ENCODE data around the gene SLC13A1.
A peak's percentile ranks its signal among the peaks of the same experiment; 100 is the strongest.

Gene SLC13A1

DNA sequence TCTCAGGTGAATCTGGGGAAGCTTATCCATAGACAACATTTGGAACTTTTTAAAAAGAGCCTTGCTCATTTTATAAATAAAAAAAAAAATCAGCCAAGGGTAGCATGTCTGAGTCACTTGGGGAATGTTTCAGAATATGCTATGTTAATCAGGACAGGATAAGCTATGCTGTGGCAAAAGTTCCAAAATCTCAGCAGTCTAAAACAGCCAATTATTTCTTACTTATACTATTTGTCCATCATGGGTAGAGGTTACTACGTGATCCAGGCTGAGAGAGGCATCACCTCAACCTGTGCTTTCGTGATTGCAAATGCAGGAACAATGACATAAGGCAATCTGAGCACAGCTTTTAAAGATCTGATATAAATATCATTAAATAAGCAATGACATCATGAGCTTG lies 6.5 kb downstream of the SLC13A1 start:
- DNase-seq: no peak

DNA sequence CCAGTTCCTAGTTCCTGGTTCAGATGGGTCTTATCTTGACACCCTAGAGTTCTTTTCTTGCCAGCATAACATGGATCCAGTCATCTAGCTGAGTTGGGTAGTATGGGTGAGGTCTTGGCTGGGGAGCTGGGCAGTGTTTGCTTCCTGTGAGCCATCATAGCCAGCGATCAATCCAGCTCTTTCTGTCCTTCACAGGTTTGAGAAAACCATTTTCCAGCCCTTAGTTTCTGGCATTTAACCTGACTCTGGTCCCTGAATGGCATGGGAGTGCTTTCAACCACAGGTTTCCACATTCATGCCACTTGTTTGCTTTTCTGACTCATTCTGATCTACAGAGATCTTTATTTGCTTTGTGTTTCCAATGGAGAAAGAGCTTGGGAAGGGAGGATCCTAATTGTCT lies 8.6 kb downstream of the SLC13A1 start:
- no peak for DNase-seq

GRCh38 chr7:123190109-123190831 lies 9.5 kb downstream of the SLC13A1 start:
- DNase-seq: no peak

- DNase-seq: no peak
Measured at GRCh38 chr7:123185756-123186155, 14.0 kb downstream of the SLC13A1 start.

DNA sequence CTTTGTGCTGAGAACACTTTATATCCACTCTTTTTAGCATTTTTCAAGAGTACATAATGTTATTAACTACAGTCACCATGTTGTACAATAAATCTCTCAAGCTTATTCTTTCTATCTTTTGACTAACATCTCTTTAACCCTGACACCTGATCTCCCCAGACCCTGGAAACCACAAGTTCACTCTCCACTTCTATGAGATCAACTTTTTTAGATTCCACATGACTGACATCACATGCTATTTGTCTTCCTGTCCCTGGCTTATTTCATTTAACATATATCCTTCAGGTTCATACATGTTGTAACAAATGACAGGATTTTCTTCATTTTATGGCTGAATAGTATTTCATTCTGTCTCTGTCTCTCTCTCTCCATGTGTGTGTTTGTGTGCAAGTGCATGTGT lies 15.5 kb downstream of the SLC13A1 start:
- no peak for DNase-seq

DNA sequence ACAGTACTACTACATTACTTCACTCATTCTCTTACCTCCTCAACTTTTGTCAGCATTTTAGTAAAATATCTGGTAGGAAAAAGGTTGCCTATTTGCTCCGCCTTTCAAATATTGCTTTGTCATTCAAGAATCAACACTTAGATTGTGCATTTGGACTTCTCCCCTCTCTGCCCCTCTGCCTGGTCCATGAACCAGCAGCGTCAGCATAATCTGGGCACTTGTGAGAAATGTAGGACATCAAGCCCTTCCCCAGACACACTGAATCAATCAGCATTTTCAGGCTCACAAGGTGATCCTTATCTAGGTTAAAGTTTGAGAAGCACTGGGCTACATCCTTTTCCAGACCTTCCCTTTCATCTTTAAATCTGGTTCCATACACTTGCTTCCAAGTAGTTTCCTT lies 16.3 kb downstream of the SLC13A1 start:
- DNase-seq: no peak

DNA sequence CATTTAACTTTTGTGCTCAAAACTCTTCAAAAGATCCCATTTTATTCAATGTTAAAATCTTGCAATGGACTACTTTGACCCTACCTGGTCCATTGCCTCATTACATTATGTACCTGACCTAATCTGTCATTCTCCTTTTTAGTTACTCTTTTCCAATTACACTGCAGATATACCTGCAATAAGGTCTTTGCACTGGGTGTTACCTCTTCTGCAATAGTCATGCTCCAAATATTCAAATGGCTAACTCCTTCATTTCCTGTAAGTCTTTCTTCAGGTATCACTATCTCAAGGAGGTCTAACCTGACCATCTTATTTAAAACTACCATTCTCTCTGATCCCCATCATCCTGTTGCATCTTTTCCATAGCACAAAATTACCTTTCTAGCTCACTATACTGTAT lies 22.3 kb downstream of the SLC13A1 start:
- no peak for DNase-seq

DNA sequence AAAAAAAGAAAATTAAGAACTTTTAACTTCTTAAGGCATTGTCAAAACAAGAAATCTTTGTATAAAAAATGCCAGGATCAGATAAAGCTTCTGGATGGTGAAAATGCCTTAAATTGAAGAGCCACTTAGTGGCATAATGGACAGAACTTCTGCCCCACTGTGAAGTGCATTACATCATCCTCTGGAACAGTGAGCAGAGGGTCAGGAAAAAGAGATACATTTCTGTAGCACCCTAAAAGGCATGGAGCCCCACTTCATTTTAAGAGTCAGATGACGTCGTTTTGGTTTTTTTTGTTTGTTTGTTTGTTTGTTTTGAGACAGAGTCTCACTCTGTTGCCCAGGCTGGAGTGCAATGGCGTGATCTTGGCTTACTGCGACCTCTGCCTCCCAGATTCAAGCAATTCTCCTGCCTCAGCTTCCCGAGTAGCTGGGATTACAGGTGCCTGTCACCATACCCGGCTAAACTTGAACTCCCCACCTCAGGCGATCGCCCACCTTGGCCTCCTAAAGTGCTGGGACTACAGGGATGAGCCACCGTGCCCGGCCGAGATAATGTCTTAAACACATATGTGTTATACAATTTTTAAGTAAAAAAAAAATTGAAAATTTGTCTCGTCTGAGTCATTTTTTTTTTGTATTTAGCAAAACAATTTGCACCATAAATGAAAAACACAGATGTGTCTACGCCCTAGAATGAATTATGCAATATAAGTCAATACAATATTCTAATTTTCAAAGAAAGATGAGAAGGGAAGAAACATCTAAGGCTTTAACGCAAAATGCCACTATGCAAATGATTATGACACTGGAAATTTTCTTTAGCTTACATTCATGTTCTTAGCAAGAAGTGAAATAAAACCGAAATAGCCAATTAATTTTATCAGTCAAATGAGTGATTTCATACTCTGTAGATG lies 29.2 kb downstream of the SLC13A1 start:
- no peak for DNase-seq

DNA sequence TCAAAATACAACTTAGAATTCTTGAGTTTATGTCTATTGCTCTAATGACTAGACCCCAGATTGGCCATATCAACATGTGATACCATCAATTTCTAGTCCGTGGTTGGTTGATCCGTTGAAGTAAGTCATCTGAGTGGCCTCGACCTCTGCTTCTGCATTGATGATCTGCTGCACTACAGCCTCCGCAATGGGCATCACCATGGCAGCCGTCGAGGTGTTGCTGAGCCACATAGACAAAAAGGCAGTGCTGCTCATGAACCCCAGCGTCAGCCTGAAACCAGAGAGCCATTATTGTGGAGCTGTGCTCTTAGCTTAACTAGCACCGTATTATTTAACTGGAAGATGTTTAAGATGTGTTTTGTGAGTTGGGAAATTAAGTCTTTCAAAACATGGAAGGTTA lies 30.7 kb downstream of the SLC13A1 start:
- DNase-seq: no peak

- DNase-seq: no peak
Measured at GRCh38 chr7:123157606-123158005, 42.2 kb downstream of the SLC13A1 start.

DNA sequence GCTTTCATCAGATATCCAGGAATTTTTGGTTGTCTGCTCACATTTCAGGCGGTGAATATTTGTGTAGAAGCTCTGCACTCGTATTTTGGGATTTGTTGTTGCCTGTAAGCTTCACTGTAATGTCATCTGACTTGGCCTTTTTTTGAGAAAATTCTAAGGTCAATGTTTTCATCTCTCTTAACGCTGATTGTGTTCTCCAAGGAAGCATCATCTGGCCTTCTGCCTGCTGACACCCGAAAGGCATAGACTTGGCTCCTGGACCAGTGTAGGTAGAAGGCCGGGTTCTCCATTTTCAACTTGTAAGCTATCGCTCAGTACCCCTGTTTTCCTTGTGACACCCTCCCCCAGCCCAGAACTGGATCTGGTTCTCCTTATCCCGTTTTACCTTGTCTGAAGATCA lies 44.2 kb downstream of the SLC13A1 start:
- DNase-seq: no peak

GRCh38 chr7:123154231-123154860 lies 45.4 kb downstream of the SLC13A1 start:
- DNase-seq: peak in 48 of 56 donors; percentile 1 to 86 (median 29)

DNA sequence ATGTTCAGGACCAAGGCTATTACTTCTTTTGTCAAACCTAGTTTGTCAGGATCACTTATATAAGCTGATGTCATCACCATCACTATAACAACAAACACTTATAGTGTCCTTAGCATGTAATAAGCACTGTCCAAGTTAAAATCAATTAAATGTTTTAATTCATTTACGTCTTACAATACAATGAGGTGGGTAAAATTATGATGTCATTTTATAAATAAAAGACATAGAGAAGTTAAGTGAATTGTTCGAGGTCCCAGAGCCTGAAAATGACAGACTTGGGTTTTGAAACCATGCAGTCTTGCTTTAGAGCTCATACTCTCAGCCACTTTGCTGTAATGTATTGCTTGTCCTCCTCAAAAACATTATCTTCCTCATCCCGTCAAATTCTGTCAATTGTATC lies 48.3 kb downstream of the SLC13A1 start:
- DNase-seq: no peak

GRCh38 chr7:123148813-123149212 lies 51.0 kb downstream of the SLC13A1 start:
- DNase-seq: no peak

- no peak for DNase-seq
Measured at GRCh38 chr7:123143252-123144006, 56.3 kb downstream of the SLC13A1 start.

DNA sequence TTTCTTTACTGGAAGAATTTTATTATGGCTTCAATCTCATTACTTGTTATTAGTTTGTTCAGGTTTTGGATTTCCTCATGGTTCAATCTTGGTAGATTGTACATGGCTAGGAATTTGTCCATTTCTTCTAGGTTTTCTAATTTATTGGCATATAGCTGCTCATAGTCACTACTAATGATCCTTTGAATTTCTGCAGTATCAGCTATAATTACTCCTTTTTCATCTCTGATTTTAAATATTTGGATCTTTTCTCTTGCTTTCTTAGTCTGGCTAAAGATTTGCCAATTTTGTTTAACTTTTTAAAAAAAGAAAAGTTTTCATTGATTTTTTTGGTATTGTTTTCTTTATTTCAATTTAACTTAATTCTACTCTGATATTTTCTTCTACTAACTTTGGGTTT lies 59.2 kb downstream of the SLC13A1 start:
- DNase-seq: no peak

GRCh38 chr7:123135960-123136359 lies 63.8 kb downstream of the SLC13A1 start:
- DNase-seq: no peak

DNA sequence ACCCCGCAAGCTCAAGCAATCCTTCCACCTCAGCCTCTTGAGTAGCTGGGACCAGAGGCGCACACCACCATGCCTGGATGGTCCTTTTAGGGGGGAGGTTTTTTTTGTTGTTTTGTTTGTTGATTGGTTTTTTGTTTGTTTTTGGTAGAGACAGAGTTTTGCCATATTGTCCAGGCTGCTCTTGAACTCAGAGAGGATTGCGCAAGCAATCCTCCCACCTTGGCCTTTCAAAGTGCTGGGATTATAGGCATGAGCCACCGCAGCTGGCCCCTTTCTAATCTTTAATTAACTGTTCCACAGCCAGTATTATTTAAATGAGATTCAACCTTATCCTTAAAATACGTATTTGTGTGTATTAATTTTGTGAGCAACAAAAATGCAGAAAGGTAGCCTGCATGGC lies 65.8 kb downstream of the SLC13A1 start:
- no peak for DNase-seq

- DNase-seq: no peak
Measured at GRCh38 chr7:123131961-123132360, 67.8 kb downstream of the SLC13A1 start.

- no peak for DNase-seq
Measured at GRCh38 chr7:123131556-123131955, 68.2 kb downstream of the SLC13A1 start.

- no peak for DNase-seq
Measured at GRCh38 chr7:123131140-123131539, 68.6 kb downstream of the SLC13A1 start.

DNA sequence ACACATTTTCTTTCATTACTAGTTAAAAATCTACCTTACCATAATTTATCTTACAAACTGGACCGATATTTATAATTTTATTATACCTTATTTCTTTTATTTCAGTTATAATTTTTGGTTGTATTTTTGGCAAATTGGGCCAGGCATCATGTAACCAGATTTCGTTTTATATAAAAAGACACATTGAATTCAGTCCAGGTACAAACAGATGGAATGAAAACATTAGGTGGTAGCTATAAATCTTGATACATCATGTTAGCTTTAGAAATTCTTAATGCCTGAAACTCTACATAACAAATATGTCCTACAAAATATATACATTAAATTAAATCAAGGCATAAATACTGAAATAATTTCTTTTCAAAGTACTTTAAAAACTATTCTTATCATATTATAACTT lies 73.1 kb downstream of the SLC13A1 start:
- DNase-seq: no peak

All from nucleus accumbens (tissue), 56 donors.